Measurements from ENCODE around the gene SETD7.

SETD7 gene

DNA sequence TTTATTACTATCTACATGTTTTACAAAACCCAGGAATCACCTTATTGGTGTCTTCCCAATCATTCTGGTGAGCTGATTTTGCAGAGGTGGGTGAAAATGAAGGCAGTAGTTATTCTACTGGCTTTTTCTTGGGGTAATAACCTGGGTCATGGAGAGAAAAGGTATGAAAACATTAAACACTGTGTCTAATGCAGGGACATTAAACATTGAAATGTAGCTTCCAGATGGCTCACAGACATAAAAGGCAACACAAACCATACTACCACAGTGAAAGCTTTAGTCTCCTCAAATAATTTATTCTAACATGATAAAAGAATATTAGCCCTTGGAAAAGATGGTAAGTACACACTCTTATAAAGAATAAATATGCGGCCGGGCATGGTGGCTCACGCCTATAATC lies 8.0 kb downstream of the SETD7 start:
- no peak for DNase-seq

DNA sequence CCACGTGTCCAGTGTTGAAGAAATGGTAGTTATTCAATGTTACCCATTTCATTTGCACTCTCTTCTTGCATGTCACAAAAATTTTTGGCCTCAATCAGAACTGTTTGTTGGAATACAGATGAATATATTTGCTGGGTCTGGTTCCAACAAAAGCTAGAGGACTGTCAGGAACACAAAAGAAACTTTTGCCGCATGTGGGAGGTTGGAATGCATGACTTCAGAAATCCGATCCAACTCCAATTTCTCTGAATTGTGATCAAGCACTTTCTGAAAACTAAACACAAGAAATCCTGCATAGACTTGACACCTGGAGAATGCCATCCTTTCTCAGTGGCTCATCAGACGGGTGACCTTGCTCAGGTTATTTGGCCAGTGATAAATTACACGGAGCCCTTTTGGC lies 15.4 kb downstream of the SETD7 start:
- DNase-seq = no peak

DNA sequence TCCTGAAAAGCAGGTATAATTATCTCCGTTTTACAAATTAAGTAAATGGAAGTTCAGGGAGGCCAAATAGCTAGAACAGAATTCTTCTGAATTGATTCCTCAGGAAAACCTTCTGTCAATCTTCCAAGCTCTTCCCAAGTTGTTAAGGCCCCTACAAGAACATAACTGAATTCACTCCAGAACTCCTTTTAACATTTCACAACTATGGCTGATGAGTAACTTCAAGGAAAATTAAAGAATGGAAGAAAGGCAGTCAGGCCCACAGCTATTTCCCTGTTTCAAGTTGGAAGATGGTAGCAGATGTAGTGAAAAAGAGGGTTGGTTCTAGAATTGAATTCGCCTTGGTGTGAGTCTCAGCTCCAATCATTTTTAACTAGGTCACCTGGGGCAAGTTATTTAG lies 15.9 kb downstream of the SETD7 start:
- DNase-seq = no peak

DNA sequence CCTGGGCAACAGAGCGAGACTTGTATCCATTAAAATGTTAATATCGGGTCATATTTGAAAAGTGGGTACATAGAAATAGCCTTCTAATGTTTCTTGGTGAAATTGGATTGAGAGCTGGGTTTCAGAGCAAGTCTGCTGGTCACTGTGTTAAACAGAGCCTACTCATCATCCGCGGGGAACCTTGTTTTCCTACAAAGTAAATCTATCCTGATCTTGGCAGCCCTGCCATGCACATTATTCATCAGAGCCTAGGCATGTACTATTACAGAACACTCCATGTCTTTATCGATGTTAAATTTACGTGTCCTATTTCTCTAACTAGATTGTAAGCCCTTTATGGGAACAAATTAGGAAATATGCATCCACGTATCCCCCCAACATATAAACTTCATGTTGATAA lies 18.7 kb downstream of the SETD7 start:
- DNase-seq = no peak

DNA sequence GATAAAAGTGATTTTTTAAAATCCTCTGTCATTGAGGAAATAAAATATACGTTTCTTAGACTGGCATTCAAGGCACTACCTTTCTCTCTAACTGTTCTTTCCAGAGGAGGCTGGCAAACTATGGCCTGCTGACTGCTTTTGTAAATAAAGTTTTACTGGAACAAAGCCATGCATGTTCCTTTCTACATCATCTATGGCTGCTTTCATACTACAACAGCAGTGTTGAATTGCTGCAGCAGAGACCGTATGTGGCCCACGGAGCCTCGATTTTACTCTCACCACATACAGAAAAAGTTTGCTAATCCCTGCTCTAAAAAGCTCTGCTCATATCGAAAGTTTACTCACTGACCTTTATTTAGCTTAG lies 20.2 kb downstream of the SETD7 start:
- DNase-seq = no peak

DNA sequence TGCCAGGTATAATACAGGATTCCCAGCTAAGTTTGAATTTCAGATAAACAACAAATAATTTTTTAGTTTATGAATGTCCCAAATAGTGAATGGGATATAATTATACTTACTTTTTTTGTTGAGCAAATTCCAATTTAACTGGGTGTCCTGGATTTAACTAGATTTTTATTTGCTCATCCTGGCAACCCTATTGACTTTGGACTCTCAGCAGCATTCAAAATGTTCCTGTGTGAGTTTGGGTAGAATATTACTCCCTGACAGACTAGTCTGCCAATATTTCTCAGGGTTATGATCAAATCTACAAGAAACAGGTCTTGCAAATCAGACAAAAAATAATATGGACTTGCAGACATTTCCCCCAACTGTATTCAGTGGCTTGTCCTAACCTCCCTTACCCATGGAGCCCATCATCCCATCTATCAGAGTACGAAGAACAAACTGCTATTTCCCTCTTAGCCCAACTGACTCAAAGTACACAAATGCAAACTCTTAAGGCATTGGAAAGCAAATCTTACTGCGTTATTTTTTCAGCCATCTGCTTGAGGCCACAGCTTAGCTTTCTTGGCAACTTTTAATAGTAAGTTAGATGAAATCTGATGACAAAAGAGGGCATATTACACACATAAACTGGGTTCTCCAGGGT lies 20.7 kb downstream of the SETD7 start:
- no peak for DNase-seq

DNA sequence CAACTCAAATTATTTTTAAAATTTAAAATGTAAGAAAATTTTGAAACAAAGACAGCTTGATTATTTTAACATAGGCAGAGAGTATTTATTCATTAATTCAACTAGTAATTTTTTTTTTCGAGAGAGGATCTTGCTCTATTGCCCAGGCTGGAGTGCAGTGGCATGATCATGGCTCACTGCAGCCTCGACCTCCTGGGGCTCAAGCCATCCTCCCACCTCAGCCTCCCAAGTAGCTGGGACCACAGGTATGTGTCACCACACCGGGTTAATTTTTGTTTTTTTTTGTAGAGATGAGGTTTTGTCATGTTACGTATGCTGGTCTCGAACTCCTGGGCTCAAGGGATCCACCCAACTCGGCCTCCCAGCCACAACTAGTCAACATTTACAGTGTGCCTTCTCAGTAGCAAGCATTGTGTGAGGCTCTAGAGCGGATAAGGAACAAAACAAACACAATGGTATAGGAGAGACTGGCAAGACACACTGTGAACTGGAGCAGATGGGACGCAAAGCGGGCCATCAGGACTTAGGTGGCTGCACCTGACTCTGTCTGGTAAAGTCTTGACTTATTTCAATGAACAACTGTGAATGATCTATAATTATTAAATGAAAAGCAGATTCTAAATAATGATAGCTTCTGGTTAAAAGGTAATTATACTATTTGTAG lies 21.6 kb downstream of the SETD7 start:
- DNase-seq = no peak

DNA sequence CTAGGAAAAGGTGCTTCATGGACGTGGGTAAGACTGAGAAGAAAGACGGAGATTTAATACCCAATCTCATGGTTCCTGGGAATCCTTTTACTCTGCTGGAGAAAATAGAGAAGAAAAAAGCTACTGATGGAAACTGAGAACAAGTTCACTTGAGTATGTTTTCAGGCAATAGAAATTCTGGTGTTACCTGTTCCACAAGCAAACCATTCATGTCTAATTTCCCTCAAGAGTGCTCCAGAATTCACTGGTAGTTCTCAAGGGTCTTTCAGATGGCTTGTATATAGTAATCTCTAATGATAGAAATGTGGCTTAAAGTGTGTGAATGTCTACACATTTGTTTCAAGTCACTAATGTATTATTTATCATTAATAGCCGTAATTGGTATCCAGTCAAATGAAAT lies 22.5 kb downstream of the SETD7 start:
- DNase-seq = no peak

DNA sequence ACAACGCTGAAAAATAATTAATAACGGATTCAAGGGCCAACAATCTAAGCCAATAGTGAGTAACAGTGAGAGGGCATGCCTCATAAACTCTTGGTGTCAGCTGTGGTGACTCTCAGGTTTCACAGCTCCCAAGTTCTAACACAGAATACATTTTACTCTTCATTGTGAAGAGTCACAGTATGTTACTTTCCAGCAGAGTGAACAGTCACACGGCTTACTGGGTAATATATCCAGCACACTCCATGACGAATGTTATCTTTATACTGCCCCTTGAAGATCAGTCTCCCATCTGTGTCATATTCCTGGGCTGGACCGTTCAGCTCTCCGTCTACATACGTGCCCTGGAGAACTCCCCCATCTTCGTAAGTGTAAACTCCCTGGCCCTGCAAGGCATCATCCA lies 23.1 kb downstream of the SETD7 start:
- peak; percentile 4 for DNase-seq

DNA sequence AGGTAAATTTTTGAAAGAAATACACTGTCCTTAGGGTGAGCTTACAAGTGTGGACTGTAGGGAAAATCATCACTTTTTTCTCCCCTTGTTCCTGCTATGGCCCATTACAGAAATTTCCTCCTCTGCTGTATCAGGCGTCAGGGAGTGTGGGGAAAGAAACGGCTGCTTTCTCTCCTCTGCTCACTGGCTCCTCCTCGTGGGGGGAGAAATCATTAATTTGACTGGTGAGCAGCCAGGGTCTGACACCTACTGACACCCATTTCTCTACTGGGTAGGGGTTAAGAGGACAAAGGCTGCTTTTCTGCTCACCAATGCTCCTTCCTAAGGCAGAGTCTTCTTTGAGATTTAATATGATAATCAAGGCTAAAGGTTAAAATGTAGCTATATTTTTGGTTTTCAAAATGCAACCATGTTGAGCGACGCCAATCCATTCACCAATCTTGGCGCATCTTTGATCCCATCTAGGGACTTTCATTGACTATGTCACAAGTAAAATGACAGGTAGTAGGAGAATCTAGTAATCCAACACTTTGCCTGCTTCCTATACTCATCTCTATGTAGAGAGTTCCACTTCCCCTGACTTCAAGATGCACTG lies 25.1 kb downstream of the SETD7 start:
- peak; percentile 31 for DNase-seq

DNA sequence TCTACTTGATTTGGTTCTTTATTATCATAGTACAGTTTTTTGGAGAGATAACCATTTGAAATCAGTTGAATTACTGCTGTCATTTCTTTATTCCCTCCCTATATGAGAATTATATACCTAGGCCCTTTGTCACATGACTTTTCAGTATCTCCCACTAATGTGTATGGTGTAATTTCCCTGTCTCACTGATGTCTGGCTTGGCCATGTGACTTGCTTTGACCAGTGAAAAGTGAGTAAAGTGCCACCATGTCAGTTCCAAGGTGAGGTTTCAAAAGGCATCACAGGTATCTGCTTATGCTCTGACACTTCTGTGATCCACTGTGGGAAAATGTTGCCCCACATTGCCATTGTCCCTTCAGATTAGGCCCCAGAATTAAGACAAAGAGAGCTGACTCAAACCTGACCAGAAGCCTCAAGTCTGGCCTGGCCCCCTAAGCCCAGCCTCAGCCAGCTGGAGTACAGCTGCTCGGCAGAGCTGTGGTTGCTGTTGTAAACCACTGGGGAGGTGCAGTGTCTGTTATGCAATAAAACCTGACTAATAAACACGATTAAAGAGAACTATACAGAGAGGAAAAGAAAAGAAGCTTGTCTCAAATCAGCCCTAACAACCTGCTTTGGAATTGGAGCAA lies 27.5 kb downstream of the SETD7 start:
- DNase-seq = no peak

DNA sequence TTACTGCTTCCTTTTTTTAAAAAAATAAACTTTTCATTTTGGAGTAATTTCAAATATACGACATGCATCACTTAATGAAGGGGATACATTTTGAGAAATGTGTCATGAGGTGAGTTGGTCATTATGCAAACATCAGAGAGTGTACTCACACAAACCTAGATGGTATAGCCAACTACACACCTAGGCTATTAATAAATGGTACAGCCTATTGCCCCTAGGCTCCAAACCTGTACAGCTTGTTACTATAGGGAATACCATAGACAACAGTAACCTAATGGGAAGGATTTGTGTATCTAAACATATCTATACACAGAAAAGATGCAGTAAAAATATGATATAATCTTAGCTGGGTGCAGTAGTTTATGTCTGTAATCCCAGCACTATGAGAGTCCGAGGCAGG lies 29.1 kb downstream of the SETD7 start:
- no peak for DNase-seq

DNA sequence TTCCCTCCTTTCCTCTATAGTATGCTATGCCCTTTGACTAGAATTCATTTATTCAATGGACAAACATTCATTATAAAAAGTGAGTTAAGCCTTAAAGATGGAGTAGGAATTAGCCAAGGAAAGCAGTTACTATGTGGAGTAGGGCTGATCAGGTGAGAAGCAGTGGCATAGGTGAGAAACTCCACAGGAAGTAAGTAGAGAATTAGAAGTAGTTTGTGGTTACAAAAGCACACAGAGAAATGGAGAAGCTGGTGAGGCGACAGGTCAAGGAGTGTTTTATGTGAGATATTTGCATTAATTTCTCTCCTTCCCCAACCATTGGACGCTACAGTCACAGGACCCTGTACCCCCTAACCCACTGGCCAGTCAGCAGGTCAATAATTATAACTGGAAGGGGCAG lies 30.6 kb downstream of the SETD7 start:
- DNase-seq = no peak

DNA sequence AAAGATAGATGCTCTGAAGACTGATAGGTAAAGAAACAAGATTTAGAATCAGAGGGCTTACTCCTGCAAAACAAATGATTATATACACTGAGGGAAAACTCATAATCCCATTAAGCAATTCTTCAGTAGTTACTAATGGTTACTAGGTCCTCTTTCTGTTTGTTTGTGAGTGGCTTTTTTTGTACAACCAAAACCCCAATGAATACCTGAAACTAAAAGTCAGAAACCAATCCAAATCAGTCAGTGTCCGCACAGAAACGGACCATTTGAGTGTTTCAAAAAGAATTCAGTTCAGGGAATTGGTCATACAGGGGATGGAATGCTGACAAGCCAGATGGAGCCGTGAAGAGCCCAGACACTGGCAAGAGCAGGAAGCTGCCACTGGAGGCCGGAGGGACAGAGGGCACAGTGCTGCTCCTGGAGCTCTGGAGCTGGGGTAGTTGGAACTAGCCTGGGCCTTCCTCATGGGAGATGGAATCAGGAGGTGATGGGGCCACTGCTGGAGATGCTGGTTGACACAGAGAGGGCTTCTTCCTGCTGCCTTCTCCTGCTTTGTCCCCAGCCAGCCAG lies 31.9 kb downstream of the SETD7 start:
- no peak for DNase-seq

DNA sequence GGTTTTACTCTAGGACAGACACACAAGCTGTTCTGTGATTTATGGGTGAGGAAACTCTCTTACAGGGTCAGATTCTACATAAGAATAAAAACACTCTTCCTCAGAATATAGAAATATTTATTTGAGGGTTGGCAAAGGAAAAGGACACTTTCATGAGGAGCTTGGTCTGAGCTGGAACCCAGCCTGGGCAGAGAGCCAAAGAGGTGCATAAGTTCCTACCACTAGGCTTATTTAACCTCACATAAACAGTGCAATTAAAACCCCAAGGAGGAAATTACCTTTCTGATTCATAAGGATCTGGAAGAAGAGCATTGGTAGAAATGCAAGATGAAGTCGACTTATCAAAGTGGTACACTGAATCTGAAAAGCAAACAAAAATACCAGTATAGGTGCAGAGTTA lies 32.9 kb downstream of the SETD7 start:
- no peak for DNase-seq

DNA sequence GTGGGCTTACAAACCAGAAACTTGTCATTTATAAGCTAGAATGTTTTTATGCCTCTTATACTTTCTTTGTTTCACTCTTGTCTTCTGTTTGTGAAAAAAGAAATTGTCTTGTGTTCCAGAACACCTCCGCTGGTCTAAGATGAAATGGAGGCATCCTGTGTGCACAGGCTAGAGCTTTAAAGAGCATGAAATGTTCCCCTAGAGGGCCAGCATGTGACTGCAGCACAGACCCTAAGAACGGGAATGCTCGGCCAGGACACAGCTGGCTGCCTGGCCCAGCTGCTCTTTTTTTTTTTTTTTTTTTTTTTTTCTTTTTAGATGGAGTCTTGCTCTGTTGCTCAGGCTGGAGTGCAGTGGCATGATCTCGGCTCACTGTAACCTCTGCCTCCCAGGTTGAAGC lies 33.6 kb downstream of the SETD7 start:
- DNase-seq = no peak

DNA sequence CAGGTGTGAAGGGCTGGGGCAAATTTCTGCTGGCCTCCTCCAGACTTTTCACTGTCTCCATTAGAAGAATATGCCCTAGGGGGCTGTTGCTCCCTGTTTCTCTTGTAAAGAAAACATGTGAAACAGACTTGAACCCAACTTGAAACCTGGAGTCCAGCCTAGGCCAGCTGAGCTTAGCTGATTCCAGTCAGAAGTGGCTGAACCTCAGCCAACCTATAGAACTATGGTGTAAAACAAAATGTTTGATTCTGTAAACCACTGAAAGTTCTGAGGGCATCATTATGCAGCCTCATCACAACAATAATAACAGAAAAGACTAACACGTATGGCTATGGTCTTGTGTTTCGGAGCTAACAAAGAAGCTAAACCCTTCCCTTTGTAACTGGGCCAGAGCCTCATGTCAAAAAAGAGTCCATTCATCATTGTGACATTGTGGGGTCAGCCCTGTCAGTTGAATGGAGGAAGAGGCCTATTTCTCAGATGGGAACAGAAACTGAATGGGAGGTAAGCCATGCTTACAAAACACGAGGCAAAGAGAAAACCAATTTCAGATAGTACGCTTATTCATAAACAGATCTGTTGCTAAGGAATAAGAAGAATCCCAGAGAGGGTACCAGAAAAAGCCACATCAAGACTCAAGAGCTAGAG lies 34.1 kb downstream of the SETD7 start:
- no peak for DNase-seq

DNA sequence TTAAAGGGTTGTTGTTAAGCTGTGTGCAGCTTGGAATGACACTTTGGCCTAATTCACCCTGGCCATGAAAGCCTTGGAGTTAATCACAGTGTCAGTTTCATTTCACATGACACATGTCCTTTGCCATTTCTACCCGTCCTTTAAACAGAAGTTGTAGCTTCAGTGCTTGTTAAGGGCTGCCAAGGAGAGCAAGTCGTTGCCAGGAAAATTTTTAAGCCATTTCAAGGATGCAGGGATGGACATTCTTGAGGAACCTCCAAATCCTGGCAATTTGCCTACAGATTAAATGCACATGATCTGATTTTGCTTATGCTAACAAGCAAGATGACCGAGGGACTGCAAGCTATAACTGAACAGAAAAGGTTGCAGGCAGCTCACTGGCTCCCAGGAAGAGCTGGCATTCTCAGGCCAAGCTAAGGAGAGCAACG lies 40.5 kb downstream of the SETD7 start:
- DNase-seq = no peak

DNA sequence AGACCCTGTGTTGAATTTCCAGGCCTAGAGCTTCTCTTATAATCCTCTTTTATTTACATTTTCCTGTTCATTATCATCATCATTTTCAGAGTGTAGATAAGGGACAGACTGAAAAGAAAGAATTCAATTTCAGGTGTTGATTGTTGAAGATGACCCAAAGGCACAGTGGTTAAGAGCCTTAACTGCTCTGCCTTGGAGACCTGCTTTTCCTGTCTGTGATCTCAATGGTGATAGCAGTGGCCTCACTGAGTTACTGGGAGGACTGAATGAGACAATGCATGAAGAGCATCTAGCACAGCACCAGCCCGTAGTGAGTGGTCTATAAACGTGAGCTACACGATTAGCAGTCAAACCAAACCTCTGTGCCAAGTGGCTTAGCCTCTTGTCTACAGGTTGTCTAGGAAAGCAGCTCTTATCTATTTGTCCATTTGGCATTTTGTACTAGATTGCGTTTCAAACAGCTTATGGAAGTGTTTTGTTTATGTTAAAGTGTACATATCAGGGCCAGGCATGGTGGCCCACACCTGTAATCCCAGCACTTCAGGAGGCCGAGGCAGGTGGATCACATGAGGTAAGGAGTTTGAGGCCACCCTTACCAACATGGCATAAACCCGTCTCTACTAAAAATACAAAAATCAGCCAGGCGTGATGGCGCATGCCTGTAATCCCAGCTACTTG lies 41.5 kb downstream of the SETD7 start:
- no peak for DNase-seq

DNA sequence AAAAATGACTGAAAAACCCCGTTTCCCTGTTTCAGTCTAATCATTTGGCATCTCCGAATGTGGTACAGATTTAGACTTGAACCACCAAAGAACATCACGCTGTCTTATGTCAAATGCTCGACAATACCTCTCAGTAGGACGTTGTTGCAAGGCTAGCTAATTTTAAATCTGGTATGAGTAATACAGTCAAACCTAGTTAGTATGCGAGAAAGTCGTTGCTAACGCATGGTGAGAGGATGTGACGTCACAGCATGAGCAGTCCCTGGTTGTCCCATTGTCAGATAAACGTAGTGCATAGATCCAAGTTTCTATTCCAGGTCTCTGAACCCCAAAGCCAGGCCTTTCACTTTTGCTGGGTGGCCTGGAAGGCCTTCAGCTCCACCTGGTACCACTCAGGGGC lies 44.7 kb downstream of the SETD7 start:
- no peak for DNase-seq

DNA sequence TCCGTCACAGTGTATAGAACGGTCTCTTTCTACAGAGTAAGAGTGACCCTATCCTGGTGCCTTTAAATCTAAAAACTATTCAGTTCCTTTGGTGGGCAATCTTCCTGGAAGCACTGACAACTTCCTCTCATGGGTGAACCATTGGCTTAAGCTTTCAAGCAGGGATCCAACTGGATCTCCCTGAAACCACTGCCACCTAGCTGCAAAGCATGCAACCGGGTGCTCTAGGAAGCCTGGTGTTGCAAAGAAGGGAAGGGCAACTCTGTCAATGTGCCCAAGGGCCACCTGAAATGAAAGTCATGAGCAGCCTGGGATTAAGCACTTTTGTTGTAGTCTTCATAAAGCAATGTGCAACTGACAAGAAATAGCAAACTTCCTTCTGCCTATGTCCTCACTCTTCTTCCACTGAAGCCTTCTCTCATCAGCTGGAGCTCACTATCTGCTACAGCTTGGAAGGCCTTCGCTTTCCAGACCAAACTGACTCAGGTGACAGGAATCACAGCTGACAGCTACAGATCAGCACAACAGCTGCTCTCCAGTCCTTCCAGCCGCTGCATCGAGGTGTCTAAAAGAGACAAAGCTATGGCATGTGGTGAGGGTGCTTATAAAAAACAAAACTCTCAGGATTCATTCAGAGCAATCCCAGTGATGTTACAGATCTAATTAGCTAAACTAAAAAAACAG lies 46.1 kb downstream of the SETD7 start:
- no peak for DNase-seq

DNA sequence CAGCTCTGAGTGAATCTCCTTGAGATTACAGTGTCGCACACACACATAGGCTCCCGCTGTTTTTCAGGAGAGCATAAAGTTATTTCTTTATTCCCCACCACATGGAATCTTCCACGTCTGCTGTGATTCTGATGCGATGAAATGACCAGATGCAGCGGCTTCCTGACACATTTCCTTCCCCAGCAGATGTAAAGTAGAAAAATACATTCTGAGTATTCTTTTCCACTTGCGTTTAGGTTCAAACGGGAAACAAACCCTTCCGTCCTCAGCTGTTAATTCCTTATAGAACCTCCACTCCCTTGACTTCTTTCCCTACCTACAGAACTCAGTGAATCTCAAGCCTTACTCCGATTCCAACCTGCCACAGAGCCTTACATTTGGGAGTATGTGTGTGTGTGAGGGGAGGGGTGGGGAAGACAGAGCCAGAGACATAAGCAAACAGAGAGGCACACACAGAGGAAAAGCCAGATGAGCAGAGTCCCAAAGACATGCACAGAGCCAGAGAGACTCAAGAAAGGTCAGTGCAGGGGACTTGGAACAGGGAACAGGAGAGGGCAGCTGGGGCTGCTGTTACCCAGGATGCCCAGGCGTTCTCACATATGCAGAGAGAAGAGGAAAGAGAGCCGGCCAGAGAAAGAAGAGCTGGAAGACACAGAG lies 47.3 kb downstream of the SETD7 start:
- DNase-seq = no peak

All from NCI-H1694 treated with DMSO at 0.1 percent for 48 hours (cell line).